Glomerular endothelial cell (primary cell): ENCODE measurements around the gene ARID5A. TPM values are rescaled to one million over a fixed set of nuclear protein-coding genes. Genes with fewer than 3 reads are reported as not detected.

Source experiments
- DNase-seq: peaks from one replicate; pipeline ENCODE4 v3.0.0-alpha.2; 2011; ENCODE audit warnings: low read depth, low spot score; ENCODE audit errors: extremely low read depth
- total RNA-seq: library from RNA; depleted of rRNA; stranded (reverse); fragments of >200 nt; gene quantifications from 2 replicates; pipeline ENCODE4 v1.2.3, GENCODE V29; 2015

ARID5A gene
- total RNA-seq, 1 donor from 2014 or later: 20.5 TPM

DNA sequence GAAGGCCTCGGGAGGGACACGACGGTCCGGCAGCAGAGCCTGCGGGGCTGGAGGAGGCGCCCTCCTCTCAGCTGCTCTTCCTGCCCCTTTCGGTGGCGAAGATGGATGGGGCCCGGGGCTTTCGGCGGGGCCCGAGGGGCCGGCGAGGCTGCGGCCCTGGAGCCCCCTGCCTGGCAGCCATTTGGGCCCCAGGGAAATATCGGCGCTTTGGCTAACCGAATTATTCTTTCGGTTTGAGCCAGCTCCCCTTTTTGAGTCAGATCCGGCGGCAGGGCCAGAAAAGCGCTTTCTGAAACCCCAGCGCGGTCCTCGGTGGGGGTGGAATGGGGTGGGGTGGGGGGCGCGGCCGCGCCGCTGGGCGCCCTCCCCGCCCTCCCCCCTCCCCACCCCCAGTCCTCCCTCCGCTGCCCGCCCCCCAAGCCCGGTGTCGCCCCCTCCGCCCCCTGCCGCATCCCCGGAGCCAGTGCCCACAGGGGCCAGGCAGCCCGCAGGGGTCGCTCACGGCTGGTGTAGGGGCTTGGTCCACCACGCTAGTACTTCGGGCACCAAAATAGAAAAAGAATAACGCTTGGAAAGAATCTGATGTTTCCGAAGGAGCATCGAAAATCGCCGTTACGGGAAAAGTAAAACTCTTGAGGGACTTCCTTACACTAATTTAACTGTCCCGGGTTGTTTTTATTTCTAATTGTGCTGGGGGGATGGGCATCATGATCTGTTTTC is 9.1 kb upstream of the ARID5A start:
- no peak for DNase-seq

GRCh38 chr2:96528006-96528699 is 8.4 kb upstream of the ARID5A start:
- no peak for DNase-seq

GRCh38 chr2:96528700-96529375 is 7.7 kb upstream of the ARID5A start:
- DNase-seq: no peak

DNA sequence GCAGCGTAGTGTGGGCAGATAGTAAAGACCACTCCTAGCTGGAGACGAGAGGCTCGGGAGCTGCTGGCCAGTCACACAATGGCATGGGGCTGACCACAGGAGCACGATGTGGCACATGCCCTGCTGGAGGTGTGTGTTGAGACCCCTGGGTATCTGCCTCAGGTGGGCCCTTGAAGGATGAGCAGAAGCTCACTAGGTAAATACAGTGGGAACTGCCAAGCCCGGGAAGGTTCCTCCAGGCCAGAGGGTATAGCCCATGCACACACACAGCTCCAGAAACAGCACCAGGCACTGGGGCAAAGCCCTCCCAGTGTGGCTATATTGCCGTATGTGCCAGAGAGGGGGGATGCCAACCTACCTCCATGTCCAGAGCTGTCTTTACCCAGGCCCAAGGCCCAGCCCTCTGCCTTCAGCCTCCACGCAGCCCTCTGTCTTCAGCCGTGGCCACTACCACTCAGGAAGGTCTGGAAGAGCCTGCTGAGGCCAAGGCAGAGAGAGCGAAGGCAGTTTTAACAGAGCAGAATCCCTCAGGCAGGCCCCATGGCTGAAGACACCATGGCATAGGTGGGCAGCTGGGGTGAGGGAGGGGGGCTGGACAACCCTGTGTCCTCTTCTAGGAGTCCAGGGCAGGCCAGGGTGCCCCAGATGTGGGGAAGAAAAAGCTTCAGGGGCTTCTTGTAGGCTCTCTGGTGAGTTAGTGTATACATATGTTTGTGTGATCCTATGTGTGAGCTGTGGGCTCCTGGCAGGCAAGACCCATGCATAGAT is 7.0 kb upstream of the ARID5A start:
- no peak for DNase-seq

DNA sequence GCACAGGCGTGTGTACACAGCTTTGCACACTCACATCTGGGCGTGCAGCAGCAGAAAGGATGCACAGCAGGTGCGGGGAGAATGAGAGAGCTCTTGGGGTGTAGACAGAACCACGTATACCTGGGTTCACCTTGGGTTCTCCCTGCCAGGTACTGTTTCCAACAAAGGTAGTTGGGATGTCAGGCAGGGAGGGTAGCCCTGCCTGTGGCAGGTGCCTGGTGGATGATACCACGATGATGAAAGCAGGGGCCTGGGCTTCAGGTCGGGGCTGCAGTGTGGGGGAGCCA is 6.5 kb upstream of the ARID5A start:
- no peak for DNase-seq

DNA sequence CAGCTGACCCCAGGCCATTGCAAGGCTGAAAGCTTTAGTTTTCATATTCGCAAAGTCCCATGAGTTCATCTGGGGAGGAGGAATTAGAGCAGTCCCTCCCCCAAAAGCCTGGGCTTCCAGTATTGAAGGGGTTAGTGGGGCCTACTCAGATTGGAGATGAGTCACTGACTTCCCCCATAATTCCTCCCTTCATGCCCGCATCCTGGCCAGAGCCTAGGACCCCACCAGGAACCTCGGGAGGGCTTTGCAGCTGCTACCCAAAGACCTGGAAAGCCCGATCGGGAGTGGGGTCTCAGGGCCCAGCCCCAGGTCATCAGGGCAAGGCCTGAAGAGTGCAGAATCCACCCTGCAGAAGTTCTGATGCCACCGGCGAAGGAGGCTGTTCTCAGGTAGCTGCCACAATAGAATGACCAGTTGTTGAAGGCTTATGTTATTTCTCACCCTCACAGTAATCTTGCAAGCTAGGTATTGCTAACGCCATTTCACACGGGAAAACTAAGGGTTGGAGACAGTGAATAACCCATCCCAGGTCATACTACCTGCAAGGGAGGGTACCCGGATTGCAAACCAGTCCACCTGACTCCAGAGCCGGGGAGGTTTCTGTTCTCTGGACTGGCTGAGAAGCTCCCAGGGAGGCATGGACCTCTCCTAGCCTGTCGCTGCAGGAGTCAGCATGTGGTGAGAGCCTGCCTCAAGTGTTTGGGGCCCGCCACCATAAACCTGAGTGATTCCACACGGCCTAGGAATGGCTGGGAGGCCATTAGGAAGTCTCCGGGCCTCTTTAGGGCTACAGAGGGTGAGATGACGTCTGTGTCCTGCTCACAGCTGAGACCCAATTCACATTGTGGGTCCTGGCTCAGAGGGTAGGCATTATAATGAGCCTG is 5.8 kb upstream of the ARID5A start:
- no peak for DNase-seq

GRCh38 chr2:96531366-96531765 is 5.2 kb upstream of the ARID5A start:
- DNase-seq: no peak

DNA sequence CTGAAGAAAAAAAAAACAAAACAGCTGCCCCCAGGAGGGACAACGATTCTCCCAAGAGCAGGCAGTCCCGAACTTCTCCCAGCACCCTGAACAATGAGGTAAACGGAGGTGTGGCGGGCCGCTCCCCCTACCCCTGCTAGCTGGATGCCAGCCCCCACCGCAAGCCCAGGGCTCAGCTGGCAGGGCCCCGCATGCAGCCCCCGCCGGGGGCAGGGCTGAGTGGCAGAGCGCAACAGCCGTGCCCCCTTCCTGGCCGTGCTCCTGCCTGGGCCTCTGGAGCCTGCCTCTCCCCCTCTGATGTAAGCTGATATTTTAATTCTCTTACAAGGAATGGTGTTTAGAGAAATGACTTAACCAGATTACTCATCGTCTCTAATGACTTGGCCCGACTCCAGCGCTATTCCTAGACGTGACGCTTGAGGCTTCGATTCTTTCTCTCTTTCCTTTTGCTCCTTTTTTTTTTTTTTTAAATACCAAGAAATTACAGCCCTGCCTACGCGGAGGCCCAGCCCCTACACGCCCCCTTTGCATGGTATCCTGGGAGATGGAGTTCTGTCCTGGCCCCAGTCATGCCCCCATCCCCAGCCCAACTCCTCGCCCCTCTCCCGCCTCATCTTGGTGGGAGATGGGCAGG is 4.6 kb upstream of the ARID5A start:
- peak; percentile 99 for DNase-seq

DNA sequence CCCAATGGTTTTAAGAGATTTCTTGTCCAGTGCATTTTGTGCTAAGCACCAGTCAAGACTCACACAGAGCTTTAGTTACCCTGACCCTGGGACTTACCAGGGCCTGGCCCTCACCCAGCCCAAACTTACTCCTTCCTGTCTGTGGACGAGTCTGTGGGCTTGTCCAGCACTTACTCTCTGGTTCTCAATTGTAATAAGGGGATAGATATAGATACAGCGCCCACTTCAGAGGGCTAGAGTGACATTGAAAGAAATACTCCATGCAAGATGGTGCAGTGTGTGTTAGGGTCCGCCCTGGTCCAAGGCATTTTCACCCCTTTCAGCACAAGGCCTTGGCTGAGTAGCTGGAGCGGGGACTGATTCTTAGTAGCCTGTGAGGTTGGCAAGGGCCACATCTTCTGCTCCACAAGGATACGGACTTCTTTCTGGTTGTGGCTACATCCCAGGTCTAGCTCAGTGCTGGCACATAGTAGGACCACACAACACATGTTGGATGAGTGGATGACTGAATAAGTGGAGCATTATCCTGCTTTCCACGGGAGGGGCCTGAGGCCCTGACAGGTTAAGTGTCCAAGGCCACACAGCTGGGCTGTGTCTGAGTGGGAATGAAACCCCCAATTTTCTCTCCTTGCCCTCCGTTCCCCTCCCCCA is 3.8 kb upstream of the ARID5A start:
- no peak for DNase-seq

DNA sequence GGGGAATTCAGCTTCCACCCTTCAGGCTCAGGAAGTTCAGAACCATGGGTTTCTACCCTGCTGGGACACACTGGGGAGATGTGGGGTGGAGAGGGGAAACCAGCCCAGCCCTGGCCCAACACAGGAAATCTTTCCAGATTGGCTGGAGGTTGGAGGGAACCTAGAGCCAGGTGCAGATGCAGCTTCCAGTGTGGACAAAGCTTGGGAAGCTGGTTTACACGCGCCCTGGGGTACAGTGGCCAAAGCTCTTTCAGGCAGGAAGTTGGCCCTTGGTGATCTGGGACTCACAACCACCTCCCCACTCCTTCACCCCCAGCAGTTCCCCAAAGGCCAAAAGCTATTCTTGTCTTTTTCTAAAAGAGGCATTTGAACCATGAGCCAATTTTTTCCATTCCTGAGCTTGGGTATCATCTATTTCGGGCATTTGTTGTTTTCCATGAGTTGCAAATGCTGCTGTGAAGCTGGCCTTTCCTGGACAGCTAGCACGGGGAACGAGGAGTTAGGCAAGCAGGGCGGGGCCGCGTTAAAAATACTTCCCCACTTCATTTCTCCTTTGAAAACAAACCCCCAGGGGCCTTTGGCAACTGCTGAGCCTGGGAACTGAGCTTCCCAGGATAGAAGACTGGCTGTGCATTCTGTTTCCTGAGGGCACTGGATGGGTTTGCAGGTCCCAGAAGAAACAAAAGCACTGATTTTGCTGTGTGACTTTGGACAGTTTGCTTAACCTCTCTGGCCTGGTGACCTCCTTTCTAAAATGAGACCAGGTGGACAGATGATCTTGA is 3.1 kb upstream of the ARID5A start:
- DNase-seq: no peak

GRCh38 chr2:96534141-96534540 is 2.4 kb upstream of the ARID5A start:
- DNase-seq: no peak

DNA sequence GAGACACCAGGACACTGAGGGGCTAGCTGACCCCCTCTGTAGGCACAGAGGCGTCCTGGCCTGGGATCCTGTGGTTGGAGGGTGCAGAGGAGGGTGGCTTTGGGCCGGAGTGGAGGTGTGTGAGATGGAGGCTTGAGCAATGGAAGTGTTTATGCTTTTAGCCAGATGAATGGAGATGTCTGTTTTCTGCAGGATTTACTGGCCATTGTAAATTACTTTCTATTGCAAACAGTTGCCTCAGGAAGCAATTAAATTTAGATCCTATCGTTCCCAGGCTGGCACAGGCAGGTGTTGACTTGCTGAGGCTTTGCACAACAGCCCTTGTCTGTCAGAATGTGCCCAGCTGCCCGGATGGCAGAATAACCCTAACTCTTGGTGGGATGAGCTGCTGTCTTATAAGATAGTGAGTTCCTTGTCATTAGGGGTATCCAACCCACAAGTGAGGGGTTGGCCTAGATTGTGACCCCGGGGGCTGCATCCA is 1.8 kb upstream of the ARID5A start:
- DNase-seq: no peak

DNA sequence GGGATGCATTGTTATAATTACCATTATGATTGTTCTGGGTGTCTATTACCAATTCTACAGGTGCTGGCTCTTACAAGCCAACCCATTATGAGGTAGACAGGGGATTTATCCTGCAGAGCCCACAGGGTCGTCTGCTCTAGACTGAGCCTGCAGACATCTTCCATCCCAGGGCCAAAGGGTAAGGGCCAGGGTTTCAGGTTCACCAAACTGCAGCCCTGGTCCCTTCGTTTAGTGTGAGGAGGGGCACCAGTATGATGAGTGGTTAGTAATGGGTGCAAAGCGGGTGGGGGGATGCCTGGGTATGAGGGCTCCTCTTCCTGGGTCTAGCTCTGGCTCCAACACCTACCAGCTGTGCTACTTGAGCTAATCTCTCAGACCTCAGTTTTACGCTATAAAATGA is 1.2 kb upstream of the ARID5A start:
- DNase-seq: no peak

- no peak for DNase-seq
These were observed 648 bp downstream of the ARID5A start for GRCh38 chr2:96537066-96537733.

GRCh38 chr2:96537734-96538486 is 1.4 kb downstream of the ARID5A start:
- DNase-seq: no peak

GRCh38 chr2:96538487-96539214 is 2.1 kb downstream of the ARID5A start:
- peak; percentile 41 for DNase-seq
